Activated T-helper 1 cell treated with anti-CD3 and anti-CD28 coated beads, Interleukin-12 subunit alpha, Interleukin-12 subunit beta, Interleukin-2, Interleukin-4 antibody, amounts not matched to agents 30 ng/mL and 10 ng/mL and 1 ng/mL, durations not matched to agents 14 hours and 24 hours and 36 hours (primary cell): Measurements from ENCODE around the gene TOPBP1. TPM values are rescaled to one million over a fixed set of nuclear protein-coding genes. Genes with fewer than 3 reads are reported as not detected.
"Not testable (repeated sequence)": the region's sequence is repeated elsewhere in the genome, so short reads cannot be mapped to it uniquely, and the experiment has no call there.

Experiments
- DNase-seq: peaks from one replicate; pipeline ENCODE4 v3.0.0; 2021; ENCODE audit warnings: low spot score
- H3K27ac Mint-ChIP-seq: one replicate; pipeline ENCODE4 v1.8.0; 2021; ENCODE audit warnings: mild to moderate bottlenecking, mixed read lengths
- H3K27me3 Mint-ChIP-seq: one replicate; pipeline ENCODE4 v1.8.0; 2022; ENCODE audit warnings: mild to moderate bottlenecking, moderate library complexity, mixed read lengths; ENCODE audit not compliant: insufficient read depth
- H3K36me3 Mint-ChIP-seq: one replicate; pipeline ENCODE4 v1.8.0; 2021; ENCODE audit warnings: low read depth, mixed read lengths
- H3K4me1 Mint-ChIP-seq: one replicate; pipeline ENCODE4 v1.8.0; 2021; ENCODE audit warnings: low read depth, mixed read lengths
- H3K4me3 Mint-ChIP-seq: one replicate; pipeline ENCODE4 v1.8.0; 2021; ENCODE audit warnings: mild to moderate bottlenecking, moderate library complexity, mixed read lengths
- H3K9me3 Mint-ChIP-seq: one replicate; pipeline ENCODE4 v1.8.0; 2021; ENCODE audit warnings: mixed read lengths
- intact Hi-C: fragments of 100-400 bp; cut with micrococcal nuclease; formaldehyde crosslinking; loops from one replicate; pipeline ENCODE4 v1.15.1; 2024
- total RNA-seq: library from RNA; stranded (reverse); gene quantifications from 2 replicates; pipeline ENCODE4 v1.2.3, GENCODE V29; 2022

TOPBP1 gene
- total RNA-seq, 1 donor from 2014 or later, result 88.5 TPM

DNA sequence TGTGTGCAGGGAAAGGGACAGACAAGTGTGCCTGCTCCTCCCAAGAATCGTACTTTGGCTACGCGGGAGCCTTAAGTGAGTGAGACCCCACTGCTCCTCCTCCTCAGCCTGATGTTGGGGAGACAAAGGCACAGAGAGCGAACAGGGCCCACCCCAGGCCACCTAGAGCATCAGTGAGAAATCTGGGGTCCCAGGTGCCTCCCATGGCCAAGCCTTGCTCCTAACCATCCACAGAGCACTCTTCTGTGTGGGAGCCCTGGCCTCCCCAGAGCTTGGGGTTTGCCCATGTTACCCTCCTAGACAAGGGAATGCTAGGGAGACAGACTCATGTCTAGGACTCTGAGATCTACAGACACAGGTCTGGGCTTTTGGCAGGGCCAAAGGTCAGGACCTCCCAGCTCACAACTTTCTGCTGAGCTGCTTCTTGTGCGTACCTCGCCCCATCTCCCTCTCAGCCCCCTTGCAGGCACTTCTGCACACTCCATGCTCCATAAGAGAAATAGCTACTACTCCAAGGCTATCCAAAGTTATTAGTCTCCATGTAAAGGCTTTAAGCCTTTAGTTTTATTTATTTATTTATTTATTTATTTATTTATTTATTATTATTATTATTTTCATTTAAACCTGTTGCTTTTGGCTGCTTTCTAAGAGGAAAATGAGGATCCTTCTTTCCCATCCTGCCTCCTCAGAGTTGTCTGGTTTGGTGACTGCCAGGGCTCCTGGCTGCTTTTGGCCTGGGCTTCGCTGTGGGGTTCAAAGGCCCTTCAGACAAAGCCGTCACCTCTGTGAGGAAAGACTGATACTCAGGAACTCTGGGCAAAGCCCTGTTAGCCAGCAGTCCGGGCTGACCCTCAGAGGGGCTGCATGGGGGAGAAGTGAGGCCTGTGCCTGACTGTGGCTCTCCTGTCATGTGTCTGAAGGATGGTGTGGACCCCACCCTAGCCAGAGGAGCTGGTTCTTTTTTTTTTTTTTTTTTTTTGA lies 32.8 kb upstream of the TOPBP1 start:
- Mint-ChIP-seq H3K9me3 (no peaks in the 10 kb centered on the region), H3K4me1 (no peaks in the 10 kb centered on the region), H3K4me3 (no peak overlapping the region), H3K27me3 (peaks cover 3% of the 10 kb centered on the region), H3K27ac (no peak overlapping the region), H3K36me3 (no peaks in the 10 kb centered on the region)
- no peak for DNase-seq
- intact Hi-C loops, result no loop called here

DNA sequence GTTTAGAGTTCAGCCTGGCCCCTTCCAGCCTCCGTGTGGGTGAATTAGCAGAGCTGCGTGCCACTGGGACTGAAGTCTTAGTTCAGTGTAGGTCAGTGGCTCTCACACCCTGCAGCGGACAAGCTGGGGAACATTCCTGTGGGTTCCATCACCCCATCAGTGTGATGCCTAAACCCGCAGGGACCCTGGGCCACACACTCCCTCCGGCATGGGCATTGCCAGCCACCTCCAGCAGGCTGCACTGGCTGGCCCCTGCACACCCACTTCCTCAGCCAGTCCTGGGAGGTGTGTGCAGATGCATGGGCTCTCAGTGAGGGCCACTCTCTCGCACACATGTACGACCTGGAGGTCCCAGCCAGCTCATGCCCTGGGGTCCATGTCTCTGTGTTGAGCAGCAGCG lies 32.1 kb upstream of the TOPBP1 start:
- no peaks in the 10 kb centered on the region for H3K4me1 Mint-ChIP-seq
- no peak for DNase-seq
- H3K4me3 Mint-ChIP-seq, result no peak overlapping the region
- H3K36me3 Mint-ChIP-seq, result no peaks in the 10 kb centered on the region
- H3K27me3 Mint-ChIP-seq, result peaks cover 3% of the 10 kb centered on the region
- intact Hi-C loops, result no loop called here
- H3K27ac Mint-ChIP-seq, result no peak overlapping the region
- H3K9me3 Mint-ChIP-seq, result no peaks in the 10 kb centered on the region

DNA sequence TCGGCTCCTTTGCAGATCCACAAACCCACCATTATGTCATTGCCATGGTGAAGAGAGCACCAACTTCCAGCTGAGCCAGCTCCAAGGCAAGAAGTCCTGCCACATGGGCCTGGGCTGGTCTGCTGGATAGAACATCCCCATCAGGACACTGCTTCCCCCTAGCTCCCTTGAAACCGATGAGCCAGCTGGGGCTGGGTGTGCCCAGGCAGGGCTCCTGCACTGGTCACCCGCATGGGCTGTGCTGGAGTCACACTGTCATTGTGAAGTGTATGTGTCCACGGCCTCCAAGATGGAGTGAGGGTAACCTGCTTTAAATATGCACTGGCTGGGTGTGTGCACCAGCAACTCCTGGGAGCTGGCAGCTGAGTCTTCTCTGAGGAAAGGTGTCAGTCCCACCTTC lies 31.0 kb upstream of the TOPBP1 start:
- H3K27ac Mint-ChIP-seq, result no peak overlapping the region
- no peaks in the 10 kb centered on the region for H3K36me3 Mint-ChIP-seq
- intact Hi-C loops, result no loop called here
- no peaks in the 10 kb centered on the region for H3K9me3 Mint-ChIP-seq
- no peak overlapping the region for H3K4me3 Mint-ChIP-seq
- no peak for DNase-seq
- peaks cover 3% of the 10 kb centered on the region for H3K27me3 Mint-ChIP-seq
- no peaks in the 10 kb centered on the region for H3K4me1 Mint-ChIP-seq

DNA sequence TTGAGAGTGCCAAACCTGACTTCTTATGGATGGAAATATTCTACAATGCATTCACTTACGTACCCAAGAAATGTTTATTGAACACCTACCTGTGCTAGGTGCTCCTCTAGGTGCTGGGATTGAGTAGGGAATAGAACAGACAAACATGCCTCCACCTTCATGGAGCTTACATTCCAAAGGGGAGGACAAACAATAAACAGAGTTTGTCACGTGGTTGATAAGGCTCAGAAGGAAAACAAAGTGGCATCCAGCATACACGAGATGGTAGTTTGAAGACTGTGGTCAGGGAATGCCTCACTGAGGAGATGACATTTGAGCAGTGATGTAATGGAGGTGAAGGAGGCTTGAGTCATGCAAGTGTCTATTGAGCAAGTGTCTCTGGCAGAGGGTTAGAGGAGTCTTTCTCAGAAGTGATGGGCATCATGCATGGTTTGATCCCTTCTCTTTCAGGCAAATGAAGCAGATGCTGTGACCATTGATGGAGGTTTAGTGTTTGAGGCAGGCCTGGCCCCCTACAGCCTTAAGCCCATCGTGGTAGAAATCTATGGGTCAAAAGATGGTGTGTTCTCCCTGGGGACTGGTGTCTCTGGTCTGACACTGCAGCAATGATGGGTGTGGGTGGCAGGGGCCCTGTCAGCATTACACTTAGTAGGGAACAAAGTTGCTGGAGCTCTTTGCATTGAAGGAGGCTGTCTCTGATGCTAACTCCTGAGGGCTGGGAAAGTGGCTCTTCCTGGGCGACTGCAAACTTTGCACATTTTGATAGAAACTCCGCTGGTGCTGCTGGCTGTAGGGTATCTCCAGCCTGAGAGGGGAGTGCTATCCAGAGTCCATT lies 29.7 kb upstream of the TOPBP1 start:
- DNase-seq, result no peak
- no peaks in the 10 kb centered on the region for H3K36me3 Mint-ChIP-seq
- H3K9me3 Mint-ChIP-seq, result no peaks in the 10 kb centered on the region
- no peak overlapping the region for H3K27ac Mint-ChIP-seq
- no peak overlapping the region for H3K4me3 Mint-ChIP-seq
- no peaks in the 10 kb centered on the region for H3K4me1 Mint-ChIP-seq
- intact Hi-C loops, result no loop called here
- no peaks in the 10 kb centered on the region for H3K27me3 Mint-ChIP-seq

DNA sequence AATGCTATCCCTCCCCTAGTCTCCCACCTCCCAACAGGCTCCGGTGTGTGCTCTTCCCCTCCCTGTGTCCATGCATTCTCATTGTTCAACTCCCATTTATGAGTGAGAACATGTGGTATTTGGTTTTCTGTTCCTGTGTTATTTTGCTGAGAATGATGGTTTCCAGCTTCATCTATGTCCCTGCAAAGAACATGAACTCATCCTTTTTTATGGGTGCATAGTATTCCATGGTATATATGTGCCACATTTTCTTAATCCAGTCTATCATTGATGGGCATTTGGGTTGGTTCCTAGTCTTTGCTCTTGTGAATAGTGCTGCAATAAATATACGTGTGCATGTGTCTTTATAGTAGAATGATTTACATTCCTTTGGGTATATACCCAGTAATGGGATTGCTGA lies 16.3 kb upstream of the TOPBP1 start:
- H3K36me3 Mint-ChIP-seq, intact Hi-C loops, H3K27ac Mint-ChIP-seq: not testable (repeated sequence)

DNA sequence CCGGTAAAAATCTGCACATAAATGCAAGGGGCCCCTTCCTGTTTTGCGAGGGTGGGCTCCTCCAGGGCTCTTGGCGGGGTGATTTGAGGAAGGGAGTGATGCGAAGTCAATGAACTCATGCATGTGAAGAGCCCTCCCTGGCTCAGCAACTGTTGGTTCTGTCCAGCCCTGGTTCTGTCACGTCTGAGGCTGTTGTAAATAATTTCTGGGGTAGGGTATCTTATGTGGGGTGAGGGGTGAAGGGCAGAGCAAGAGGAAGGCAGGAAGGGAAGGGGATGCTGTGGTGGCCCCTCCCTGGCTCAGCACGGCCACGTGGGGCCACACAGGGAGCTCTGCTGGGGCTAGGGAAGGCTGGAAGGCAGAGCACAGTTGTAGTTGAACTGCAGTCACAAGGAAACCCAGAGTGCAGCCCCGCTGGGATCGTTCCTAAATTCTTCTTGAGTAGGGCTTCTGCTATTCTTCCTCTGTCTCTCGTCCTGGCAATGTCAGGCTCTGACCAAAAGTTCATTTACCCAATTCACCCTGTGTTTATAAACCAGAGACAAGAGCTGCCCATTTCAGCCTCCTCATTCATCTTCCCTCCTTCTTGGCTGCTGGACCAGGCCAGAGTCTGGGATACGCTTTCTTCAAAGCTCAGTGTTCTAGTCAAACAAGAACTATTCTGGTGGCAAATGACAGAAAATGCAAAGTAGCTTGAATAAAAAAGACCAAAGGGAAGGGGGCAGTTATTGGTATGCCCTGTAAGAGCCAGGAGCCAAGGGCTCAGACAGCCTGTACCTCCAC lies 14.8 kb upstream of the TOPBP1 start:
- Mint-ChIP-seq H3K36me3 (no peaks in the 10 kb centered on the region), H3K4me1 (no peaks in the 10 kb centered on the region), H3K9me3 (no peaks in the 10 kb centered on the region), H3K27ac (no peak overlapping the region), H3K27me3 (peaks cover 54% of the 10 kb centered on the region), H3K4me3 (no peak overlapping the region)
- intact Hi-C loops, result no loop called here
- DNase-seq, result no peak

More for the DNA sequence above, 16.3 kb upstream of the TOPBP1 start:
- H3K27me3 Mint-ChIP-seq, result peaks cover 42% of the 10 kb centered on the region
- H3K9me3 Mint-ChIP-seq, DNase-seq, H3K4me3 Mint-ChIP-seq, H3K4me1 Mint-ChIP-seq: not testable (repeated sequence)

DNA sequence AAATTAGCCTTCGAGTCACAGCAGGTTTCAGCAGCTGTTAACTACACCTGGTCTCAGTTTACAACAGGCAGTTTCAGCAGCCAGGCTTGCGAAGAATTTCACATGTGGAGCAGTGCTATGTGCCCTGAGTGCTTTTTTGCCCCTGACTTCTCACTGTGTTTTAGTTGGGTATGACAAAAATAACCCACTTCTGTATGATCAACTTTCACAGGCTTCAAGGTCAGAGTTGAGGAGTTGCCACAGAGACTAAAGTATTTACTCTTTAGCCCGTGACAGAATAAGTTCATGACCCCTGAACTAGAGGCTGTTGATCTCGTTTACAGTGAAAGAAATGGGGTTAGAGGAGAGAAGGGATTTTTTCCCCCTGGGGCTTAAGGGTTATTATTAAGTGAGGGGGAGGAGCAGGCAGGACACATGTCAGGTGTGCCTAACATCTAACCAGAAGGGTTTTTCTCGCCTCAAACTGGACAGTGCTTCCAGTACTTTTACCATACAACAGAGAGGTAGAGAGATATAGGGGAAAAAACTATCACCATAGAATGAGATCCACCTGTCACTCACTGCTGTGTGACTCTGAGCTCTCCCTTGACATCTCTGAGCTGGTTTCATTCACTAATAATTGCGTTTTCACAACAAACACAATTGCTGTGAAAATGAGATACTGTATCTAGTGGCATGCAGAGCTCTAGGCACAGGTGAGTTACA lies 14.0 kb upstream of the TOPBP1 start:
- no peak for DNase-seq
- Mint-ChIP-seq H3K9me3 (no peaks in the 10 kb centered on the region), H3K27me3 (peaks cover 59% of the 10 kb centered on the region), H3K27ac (no peak overlapping the region), H3K36me3 (no peaks in the 10 kb centered on the region), H3K4me1 (no peaks in the 10 kb centered on the region), H3K4me3 (no peak overlapping the region)
- intact Hi-C loops, result no loop called here

DNA sequence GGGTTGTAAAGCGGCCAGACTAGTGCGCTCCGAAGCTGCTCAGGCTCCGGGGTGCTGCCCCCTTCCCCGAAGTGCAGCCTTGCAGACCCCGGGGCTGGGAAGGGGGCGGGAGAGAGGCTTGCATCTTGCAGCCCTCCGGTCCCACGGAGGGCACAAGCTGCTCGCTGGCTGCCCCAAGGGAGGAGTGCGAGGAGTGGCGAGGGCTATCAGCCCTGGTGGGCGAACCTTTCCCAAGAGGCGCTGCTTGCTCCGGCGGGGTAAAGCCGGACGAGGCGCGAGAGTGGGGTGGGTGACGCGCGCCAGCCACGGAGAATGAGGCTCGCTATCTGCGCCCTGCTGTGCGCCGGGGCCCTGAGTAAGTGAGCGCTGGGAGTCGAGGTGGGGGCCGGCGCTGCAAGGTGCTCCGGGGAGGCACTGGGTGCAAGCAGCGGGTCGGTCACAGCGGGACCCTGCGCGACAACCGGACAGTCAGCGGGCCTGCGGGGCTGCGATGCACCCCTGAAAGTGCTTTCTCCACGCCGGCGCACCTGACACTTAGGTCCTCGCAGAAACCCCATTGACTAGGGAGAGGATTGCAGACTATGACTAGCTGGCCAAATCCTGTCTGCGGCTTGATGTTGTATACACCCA lies 12.7 kb upstream of the TOPBP1 start:
- no peaks in the 10 kb centered on the region for H3K9me3 Mint-ChIP-seq
- H3K27ac Mint-ChIP-seq, result no peak overlapping the region
- no peaks in the 10 kb centered on the region for H3K36me3 Mint-ChIP-seq
- intact Hi-C loops, result no loop called here
- H3K4me3 Mint-ChIP-seq, result no peak overlapping the region
- no peak for DNase-seq
- H3K4me1 Mint-ChIP-seq, result no peaks in the 10 kb centered on the region
- peaks cover 60% of the 10 kb centered on the region for H3K27me3 Mint-ChIP-seq

DNA sequence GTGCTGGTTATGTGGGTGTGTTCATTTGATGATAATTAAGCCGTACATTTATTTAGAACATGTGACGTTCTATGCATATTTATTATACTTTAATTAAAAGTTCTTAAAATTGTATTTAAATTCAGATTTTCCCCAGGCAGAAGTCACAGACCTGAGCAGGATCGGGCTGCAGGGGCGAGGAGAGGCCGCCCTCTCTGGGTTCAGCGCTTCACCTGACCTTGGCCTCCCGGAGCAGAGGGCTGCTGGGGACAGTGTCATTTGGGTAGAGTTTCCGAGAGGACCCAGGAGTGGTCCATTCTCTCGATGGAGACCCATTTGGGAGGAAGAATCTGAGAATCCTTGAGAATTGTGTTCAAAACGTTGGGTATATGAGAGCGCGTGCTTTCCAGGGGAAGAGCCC lies 12.0 kb upstream of the TOPBP1 start:
- H3K4me3 Mint-ChIP-seq, result no peak overlapping the region
- peaks cover 60% of the 10 kb centered on the region for H3K27me3 Mint-ChIP-seq
- H3K9me3 Mint-ChIP-seq, result no peaks in the 10 kb centered on the region

DNA sequence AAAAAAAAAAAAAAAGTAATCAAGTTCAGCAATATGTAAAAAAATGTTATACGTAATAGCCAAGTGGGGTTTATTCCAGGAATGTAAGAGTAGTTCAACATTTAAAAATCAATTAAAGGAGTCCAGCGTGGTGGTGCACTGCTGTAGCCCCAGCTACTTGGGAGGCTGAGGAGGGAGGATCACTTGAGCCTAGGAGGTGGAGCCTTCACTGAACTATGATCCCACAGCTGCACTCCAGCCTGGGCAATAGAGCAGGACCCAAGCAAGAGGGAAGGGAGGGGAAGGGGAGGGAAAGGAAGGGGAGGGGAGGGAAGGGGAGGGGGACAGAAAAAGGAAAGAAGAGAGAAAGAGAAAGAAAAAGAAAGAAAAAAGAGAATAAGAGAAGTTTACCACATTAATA lies 10.7 kb upstream of the TOPBP1 start:
- Mint-ChIP-seq H3K4me1 (no peaks in the 10 kb centered on the region), H3K4me3 (no peak overlapping the region), H3K27me3 (peaks cover 60% of the 10 kb centered on the region), H3K9me3 (no peaks in the 10 kb centered on the region), H3K27ac (no peak overlapping the region), H3K36me3 (no peaks in the 10 kb centered on the region)
- intact Hi-C loops, result no loop called here
- DNase-seq, result no peak

More for the DNA sequence above, 12.0 kb upstream of the TOPBP1 start:
- H3K27ac Mint-ChIP-seq, result no peak overlapping the region
- no peak for DNase-seq
- intact Hi-C loops, result no loop called here
- H3K4me1 Mint-ChIP-seq, result no peaks in the 10 kb centered on the region
- no peaks in the 10 kb centered on the region for H3K36me3 Mint-ChIP-seq

DNA sequence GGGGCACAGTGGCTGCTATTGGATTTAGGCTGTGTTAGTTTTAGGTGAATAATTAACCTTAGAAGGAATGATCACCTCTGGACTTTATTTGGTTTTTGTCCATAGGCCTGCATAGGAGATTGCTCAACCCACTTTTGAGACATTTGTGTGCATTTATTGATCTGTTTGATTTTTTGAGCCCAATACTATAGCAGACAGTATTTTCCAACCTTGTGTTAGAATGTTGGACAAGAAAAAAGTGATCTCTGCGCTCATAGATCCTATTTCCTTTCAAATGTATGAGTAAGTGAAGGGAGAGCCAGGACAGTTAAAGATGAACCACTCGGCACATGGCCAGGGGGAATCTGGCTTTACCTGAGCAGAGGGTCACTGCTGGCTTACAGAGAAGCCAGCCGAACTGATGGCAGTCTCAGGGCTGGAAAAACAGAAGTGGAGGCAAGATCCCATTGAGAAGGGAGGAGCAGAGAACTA lies 8.8 kb upstream of the TOPBP1 start:
- Mint-ChIP-seq H3K27me3 (peaks cover 45% of the 10 kb centered on the region), H3K27ac (no peak overlapping the region), H3K36me3 (no peaks in the 10 kb centered on the region), H3K9me3 (no peaks in the 10 kb centered on the region), H3K4me3 (no peak overlapping the region), H3K4me1 (no peaks in the 10 kb centered on the region)
- intact Hi-C loops, result no loop called here
- no peak for DNase-seq
